ENCODE data around the gene GRID1. TPM values are rescaled to one million over a fixed set of nuclear protein-coding genes. Genes with fewer than 3 reads are reported as not detected.

GRID1 gene
- total and polyA plus RNA-seq, 7 experiments from 2014 or later, result not detected

GRCh38 chr10:85602306-85602705 is 764.3 kb downstream of the GRID1 start:
- Mint-ChIP-seq H3K4me1 (peaks cover 0 to 14% (median 0%) of the 10 kb centered on the region in 7 donors), H3K36me3 (no peaks in the 10 kb centered on the region), H3K4me3 (no peak overlapping the region), H3K27me3 (peaks cover 0 to 20% (median 0%) of the 10 kb centered on the region in 5 donors), H3K27ac (no peak overlapping the region), H3K9me3 (peaks cover 0 to 3% (median 0%) of the 10 kb centered on the region in 11 donors)
- CTCF ChIA-PET, result no interaction called here
- Histone ChIP-seq H3K4me3 (ENCODE audit: low read length) (no peak overlapping the region), H3K4me1 (ENCODE audit: control insufficient read depth in 2 of 2, insufficient read depth in 2 of 2, low read length in 2 of 2) (peaks cover 0 to 3% of the 10 kb centered on the region in 2 donors), H3K27me3 (ENCODE audit: control insufficient read depth in 2 of 2, insufficient read depth in 2 of 2, low read length in 2 of 2) (no peaks in the 10 kb centered on the region), H3K36me3 (ENCODE audit: control insufficient read depth in 2 of 3, insufficient read depth in 3 of 3, low read length in 3 of 3) (no peaks in the 10 kb centered on the region), H3K27ac (ENCODE audit: low read depth, low read length) (no peak overlapping the region), H3K9me3 (ENCODE audit: control insufficient read depth in 2 of 3, low read length in 3 of 3) (no peaks in the 10 kb centered on the region)
- intact Hi-C loops (cut with micrococcal nuclease), result no loop called here
- no peak for ATAC-seq
- POLR2A ChIA-PET, result no interaction called here
- no peak for DNase-seq

DNA sequence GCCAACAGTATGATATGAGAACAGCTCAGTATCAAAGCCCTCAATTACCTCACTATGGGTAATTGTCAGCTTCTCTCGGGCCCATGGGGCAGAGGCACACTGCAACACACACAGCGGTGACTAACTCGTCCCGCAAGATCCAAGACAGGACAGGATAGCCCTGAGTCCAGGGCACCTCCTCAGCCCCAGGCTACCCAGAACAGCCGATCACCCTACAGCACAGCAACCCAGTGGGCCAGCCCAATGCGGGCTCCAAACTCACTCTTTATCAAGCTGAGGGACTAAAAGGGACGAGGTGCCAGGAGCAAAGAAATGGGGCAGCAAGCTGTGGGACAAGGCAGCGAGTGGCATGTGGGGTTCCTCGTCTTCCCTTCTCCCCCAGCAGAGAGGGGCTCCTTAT is 765.1 kb downstream of the GRID1 start:
- Mint-ChIP-seq H3K27ac (no peak overlapping the region), H3K4me3 (no peak overlapping the region), H3K4me1 (peaks cover 0 to 14% (median 0%) of the 10 kb centered on the region in 7 donors), H3K36me3 (no peaks in the 10 kb centered on the region), H3K27me3 (peaks cover 0 to 18% (median 0%) of the 10 kb centered on the region in 5 donors), H3K9me3 (peaks cover 0 to 2% (median 0%) of the 10 kb centered on the region in 11 donors)
- no peak overlapping the region for H3K27ac ChIP-seq (ENCODE audit: low read depth, low read length)
- peaks cover 0 to 3% of the 10 kb centered on the region in 2 donors for H3K4me1 ChIP-seq (ENCODE audit: control insufficient read depth in 2 of 2, insufficient read depth in 2 of 2, low read length in 2 of 2)
- H3K36me3 ChIP-seq (ENCODE audit: control insufficient read depth in 2 of 3, insufficient read depth in 3 of 3, low read length in 3 of 3), result no peaks in the 10 kb centered on the region
- no peaks in the 10 kb centered on the region for H3K9me3 ChIP-seq (ENCODE audit: control insufficient read depth in 2 of 3, low read length in 3 of 3)
- ChIA-PET CTCF (no interaction called here), POLR2A (no interaction called here)
- ATAC-seq (no peak), DNase-seq (no peak)
- intact Hi-C loops (cut with micrococcal nuclease), result no loop called here
- H3K4me3 ChIP-seq (ENCODE audit: low read length), result no peak overlapping the region
- H3K27me3 ChIP-seq (ENCODE audit: control insufficient read depth in 2 of 2, insufficient read depth in 2 of 2, low read length in 2 of 2), result no peaks in the 10 kb centered on the region

DNA sequence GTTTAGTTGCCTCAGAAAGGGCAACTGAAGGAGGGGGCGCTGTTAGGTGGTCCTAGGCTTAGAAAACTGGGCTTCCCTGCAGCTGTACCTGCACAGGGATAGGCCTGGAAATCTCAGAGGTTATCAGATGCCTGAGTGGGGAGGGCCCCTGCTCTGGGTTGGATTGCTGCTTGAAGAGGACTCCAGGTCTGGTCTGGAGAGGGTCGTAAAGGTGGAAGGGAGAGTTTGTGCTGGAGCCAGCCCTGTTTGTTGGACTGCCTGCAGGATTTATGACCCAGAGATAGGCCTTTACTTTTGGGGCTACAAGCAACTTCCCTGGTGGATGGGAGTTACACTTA is 765.9 kb downstream of the GRID1 start:
- ChIA-PET POLR2A (no interaction called here), CTCF (no interaction called here)
- Mint-ChIP-seq H3K27me3 (peaks cover 0 to 15% (median 0%) of the 10 kb centered on the region in 5 donors), H3K4me3 (no peak overlapping the region), H3K4me1 (peaks cover 0 to 14% (median 6%) of the 10 kb centered on the region in 7 donors), H3K36me3 (no peaks in the 10 kb centered on the region), H3K27ac (no peak overlapping the region), H3K9me3 (peaks cover 0 to 2% (median 0%) of the 10 kb centered on the region in 11 donors)
- no peak for DNase-seq
- H3K9me3 ChIP-seq (ENCODE audit: control insufficient read depth in 2 of 3, low read length in 3 of 3), result no peaks in the 10 kb centered on the region
- H3K27me3 ChIP-seq (ENCODE audit: control insufficient read depth in 2 of 2, insufficient read depth in 2 of 2, low read length in 2 of 2), result no peaks in the 10 kb centered on the region
- no peak overlapping the region for H3K4me3 ChIP-seq (ENCODE audit: low read length)
- H3K36me3 ChIP-seq (ENCODE audit: control insufficient read depth in 2 of 3, insufficient read depth in 3 of 3, low read length in 3 of 3), result no peaks in the 10 kb centered on the region
- intact Hi-C loops (cut with micrococcal nuclease), result no loop called here
- peaks cover 0 to 3% of the 10 kb centered on the region in 2 donors for H3K4me1 ChIP-seq (ENCODE audit: control insufficient read depth in 2 of 2, insufficient read depth in 2 of 2, low read length in 2 of 2)
- ATAC-seq, result no peak
- no peak overlapping the region for H3K27ac ChIP-seq (ENCODE audit: low read depth, low read length)

GRCh38 chr10:85600026-85600743 is 766.4 kb downstream of the GRID1 start:
- CTCF ChIA-PET, result no interaction called here
- Mint-ChIP-seq H3K4me1 (peaks cover under 1 to 14% (median 9%) of the 10 kb centered on the region in 7 donors), H3K27ac (peak overlapping the region in 2 of 9 donors; percentile 3 to 42), H3K9me3 (peaks cover 0 to 2% (median 0%) of the 10 kb centered on the region in 11 donors), H3K27me3 (peaks cover 0 to 11% (median 0%) of the 10 kb centered on the region in 5 donors), H3K36me3 (no peaks in the 10 kb centered on the region), H3K4me3 (peak overlapping the region in 1 of 10 donors; percentile 4)
- no peak for ATAC-seq
- intact Hi-C loops (cut with micrococcal nuclease), result no loop called here
- DNase-seq, result no peak
- Histone ChIP-seq H3K4me1 (ENCODE audit: control insufficient read depth in 2 of 2, insufficient read depth in 2 of 2, low read length in 2 of 2) (peaks cover 1 to 4% of the 10 kb centered on the region in 2 donors), H3K27me3 (ENCODE audit: control insufficient read depth in 2 of 2, insufficient read depth in 2 of 2, low read length in 2 of 2) (no peaks in the 10 kb centered on the region), H3K27ac (ENCODE audit: low read depth, low read length) (no peak overlapping the region), H3K4me3 (ENCODE audit: low read length) (no peak overlapping the region), H3K9me3 (ENCODE audit: control insufficient read depth in 2 of 3, low read length in 3 of 3) (no peaks in the 10 kb centered on the region), H3K36me3 (ENCODE audit: control insufficient read depth in 2 of 3, insufficient read depth in 3 of 3, low read length in 3 of 3) (no peaks in the 10 kb centered on the region)
- POLR2A ChIA-PET, result no interaction called here

GRCh38 chr10:85599081-85599480 is 767.5 kb downstream of the GRID1 start:
- no peaks in the 10 kb centered on the region for H3K36me3 ChIP-seq (ENCODE audit: control insufficient read depth in 2 of 3, insufficient read depth in 3 of 3, low read length in 3 of 3)
- CTCF ChIA-PET, result no interaction called here
- no peak overlapping the region for H3K4me3 Mint-ChIP-seq
- H3K27ac Mint-ChIP-seq, result no peak overlapping the region
- DNase-seq, result no peak
- POLR2A ChIA-PET, result interaction anchor here (0.7 kb wide), 1 partner anchor 8 kb away, joined by 3 read pairs; no protein-coding TSS in a partner anchor
- H3K9me3 ChIP-seq (ENCODE audit: control insufficient read depth in 2 of 3, low read length in 3 of 3), result no peaks in the 10 kb centered on the region
- no peaks in the 10 kb centered on the region for H3K27me3 ChIP-seq (ENCODE audit: control insufficient read depth in 2 of 2, insufficient read depth in 2 of 2, low read length in 2 of 2)
- no peak overlapping the region for H3K4me3 ChIP-seq (ENCODE audit: low read length)
- H3K4me1 ChIP-seq (ENCODE audit: control insufficient read depth in 2 of 2, insufficient read depth in 2 of 2, low read length in 2 of 2), result peaks cover 12 to 14% of the 10 kb centered on the region in 2 donors
- no peak for ATAC-seq
- H3K36me3 Mint-ChIP-seq, result no peaks in the 10 kb centered on the region
- H3K27me3 Mint-ChIP-seq, result peaks cover 0 to 11% (median 0%) of the 10 kb centered on the region in 5 donors
- peaks cover 12 to 21% (median 20%) of the 10 kb centered on the region in 7 donors for H3K4me1 Mint-ChIP-seq
- no peak overlapping the region for H3K27ac ChIP-seq (ENCODE audit: low read depth, low read length)
- intact Hi-C loops (cut with micrococcal nuclease), result no loop called here
- peaks cover 0 to 2% (median 0%) of the 10 kb centered on the region in 11 donors for H3K9me3 Mint-ChIP-seq

DNA sequence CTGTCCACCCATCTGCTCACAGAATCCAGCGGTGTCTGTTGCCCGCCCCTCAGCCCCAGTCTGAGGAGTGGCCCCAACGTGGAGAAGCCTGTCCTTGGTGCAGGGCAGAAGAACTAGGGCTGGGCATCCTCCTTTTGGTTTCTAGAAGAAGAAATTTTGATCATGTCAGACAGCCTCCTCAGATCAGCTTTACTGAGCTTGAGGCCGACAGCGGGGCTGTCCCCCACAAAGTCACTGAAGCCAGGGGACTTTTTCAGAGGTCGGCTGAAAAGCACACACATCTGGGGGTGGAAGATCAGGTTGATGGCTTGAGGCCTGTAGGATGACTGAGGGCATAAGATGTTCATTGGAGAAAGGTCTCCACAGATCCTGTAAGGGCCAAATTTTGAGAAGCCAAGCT is 767.9 kb downstream of the GRID1 start:
- CTCF ChIA-PET, result no interaction called here
- no peak for ATAC-seq

GRCh38 chr10:85597006-85597405 is 769.6 kb downstream of the GRID1 start:
- H3K4me3 Mint-ChIP-seq, result no peak overlapping the region
- H3K4me3 ChIP-seq (ENCODE audit: low read length), result no peak overlapping the region
- intact Hi-C loops (cut with micrococcal nuclease), result no loop called here
- no peaks in the 10 kb centered on the region for H3K36me3 Mint-ChIP-seq
- peak overlapping the region in 1 of 9 donors; percentile 22 for H3K27ac Mint-ChIP-seq
- CTCF ChIA-PET, result no interaction called here
- H3K27ac ChIP-seq (ENCODE audit: low read depth, low read length), result no peak overlapping the region
- H3K4me1 Mint-ChIP-seq, result peaks cover 8 to 27% (median 20%) of the 10 kb centered on the region in 7 donors
- POLR2A ChIA-PET, result no interaction called here
- DNase-seq (no peak), ATAC-seq (no peak)
- no peaks in the 10 kb centered on the region for H3K36me3 ChIP-seq (ENCODE audit: control insufficient read depth in 2 of 3, insufficient read depth in 3 of 3, low read length in 3 of 3)
- H3K9me3 Mint-ChIP-seq, result peaks cover 0 to 2% (median 0%) of the 10 kb centered on the region in 11 donors
- H3K9me3 ChIP-seq (ENCODE audit: control insufficient read depth in 2 of 3, low read length in 3 of 3), result no peaks in the 10 kb centered on the region
- peaks cover 13 to 14% of the 10 kb centered on the region in 2 donors for H3K4me1 ChIP-seq (ENCODE audit: control insufficient read depth in 2 of 2, insufficient read depth in 2 of 2, low read length in 2 of 2)
- no peaks in the 10 kb centered on the region for H3K27me3 ChIP-seq (ENCODE audit: control insufficient read depth in 2 of 2, insufficient read depth in 2 of 2, low read length in 2 of 2)
- peaks cover 0 to 8% (median 0%) of the 10 kb centered on the region in 5 donors for H3K27me3 Mint-ChIP-seq

More for the DNA sequence above, 767.9 kb downstream of the GRID1 start:
- Mint-ChIP-seq H3K27ac (no peak overlapping the region), H3K9me3 (peaks cover 0 to 2% (median 0%) of the 10 kb centered on the region in 11 donors), H3K36me3 (no peaks in the 10 kb centered on the region), H3K4me1 (peaks cover 12 to 25% (median 19%) of the 10 kb centered on the region in 7 donors), H3K27me3 (peaks cover 0 to 11% (median 0%) of the 10 kb centered on the region in 5 donors), H3K4me3 (no peak overlapping the region)
- Histone ChIP-seq H3K27me3 (ENCODE audit: control insufficient read depth in 2 of 2, insufficient read depth in 2 of 2, low read length in 2 of 2) (no peaks in the 10 kb centered on the region), H3K27ac (ENCODE audit: low read depth, low read length) (no peak overlapping the region), H3K4me1 (ENCODE audit: control insufficient read depth in 2 of 2, insufficient read depth in 2 of 2, low read length in 2 of 2) (peaks cover 14 to 16% of the 10 kb centered on the region in 2 donors), H3K9me3 (ENCODE audit: control insufficient read depth in 2 of 3, low read length in 3 of 3) (no peaks in the 10 kb centered on the region), H3K36me3 (ENCODE audit: control insufficient read depth in 2 of 3, insufficient read depth in 3 of 3, low read length in 3 of 3) (no peaks in the 10 kb centered on the region), H3K4me3 (ENCODE audit: low read length) (no peak overlapping the region)
- POLR2A ChIA-PET, result interaction anchor here (0.7 kb wide), 1 partner anchor 9 kb away, joined by 3 read pairs; no protein-coding TSS in a partner anchor
- no peak for DNase-seq
- intact Hi-C loops (cut with micrococcal nuclease), result no loop called here
